Stimulated activated naive B cell treated with anti-CD40 and anti-IgM and Interleukin-4, amounts not matched to agents 10 μg/mL and 1 μg/mL and 100 μg/mL, for 72 hours (primary cell): ENCODE data around the gene LMAN2L.

Experiments
- ATAC-seq, 2 donors: fragments of 150-1000 bp; cut with Tn5 transposase; replicated peaks; 2 replicates each; pipeline ENCODE4 v1.10.0; 2021; ENCODE audit warnings: moderate library complexity in 1 of 2
- DNase-seq: peaks from one replicate; pipeline ENCODE4 v3.0.0; 2021
- H3K27ac Mint-ChIP-seq: one replicate; pipeline ENCODE4 v1.8.0; 2022; ENCODE audit warnings: mild to moderate bottlenecking, mixed read lengths
- H3K27me3 Mint-ChIP-seq, 2 donors: one replicate each; pipeline ENCODE4 v1.8.0; 2022; ENCODE audit warnings: mixed read lengths in 2 of 2
- H3K36me3 Mint-ChIP-seq, 2 donors: one replicate each; pipeline ENCODE4 v1.8.0; 2022; ENCODE audit warnings: mixed read lengths in 2 of 2, mild to moderate bottlenecking in 1 of 2
- H3K4me1 Mint-ChIP-seq, 2 donors: one replicate each; pipeline ENCODE4 v1.8.0; 2022; ENCODE audit warnings: mixed read lengths in 2 of 2, mild to moderate bottlenecking in 1 of 2
- H3K4me3 Mint-ChIP-seq, 2 donors: one replicate each; pipeline ENCODE4 v1.8.0; 2022; ENCODE audit warnings: mild to moderate bottlenecking in 2 of 2, mixed read lengths in 2 of 2, moderate library complexity in 1 of 2
- H3K9me3 Mint-ChIP-seq, 2 donors: one replicate each; pipeline ENCODE4 v1.8.0; 2022; ENCODE audit warnings: mixed read lengths in 2 of 2, mild to moderate bottlenecking in 1 of 2

LMAN2L gene

DNA sequence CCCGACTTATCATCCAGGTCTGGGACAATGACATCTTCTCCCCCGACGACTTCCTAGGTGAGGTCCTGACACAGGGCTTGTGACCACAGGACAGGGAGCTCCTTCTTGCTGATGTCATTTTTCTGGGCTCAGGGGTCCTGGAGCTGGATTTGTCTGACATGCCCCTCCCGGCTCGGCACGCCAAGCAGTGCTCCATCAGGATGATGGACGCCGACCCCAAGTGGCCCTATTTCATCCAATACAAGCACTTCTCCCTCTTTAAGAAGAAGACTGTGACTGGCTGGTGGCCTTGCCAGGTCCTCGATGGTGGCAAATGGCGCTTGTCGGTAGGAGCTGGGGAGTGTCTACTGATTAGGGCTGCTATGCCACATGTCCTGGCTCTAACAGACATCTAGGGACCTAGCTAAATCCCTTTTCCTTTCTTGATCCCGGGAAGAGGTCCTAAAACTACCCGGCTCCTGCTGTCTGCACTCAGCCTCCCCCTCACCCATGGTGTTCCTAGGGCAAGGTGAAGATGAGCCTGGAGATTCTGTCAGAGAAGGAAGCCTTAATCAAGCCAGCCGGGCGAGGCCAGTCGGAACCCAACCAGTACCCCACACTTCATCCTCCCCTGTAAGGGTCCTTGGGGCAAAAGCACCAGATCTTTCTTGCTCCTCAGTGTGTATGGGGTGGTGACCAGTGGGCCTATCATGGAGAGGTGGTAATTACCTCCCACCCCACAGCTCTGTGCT lies 36.7 kb downstream of the LMAN2L start:
- no peak overlapping the region for H3K4me3 Mint-ChIP-seq
- ATAC-seq (no peak), DNase-seq (no peak)
- no peaks in the 10 kb centered on the region for H3K9me3 Mint-ChIP-seq
- no peaks in the 10 kb centered on the region for H3K27me3 Mint-ChIP-seq
- peaks cover 0 to 7% of the 10 kb centered on the region in 2 donors for H3K4me1 Mint-ChIP-seq
- peaks cover 24 to 54% of the 10 kb centered on the region in 2 donors for H3K36me3 Mint-ChIP-seq
- H3K27ac Mint-ChIP-seq: no peak overlapping the region

GRCh38 chr2:96702098-96702785 lies 37.6 kb downstream of the LMAN2L start:
- DNase-seq (no peak), ATAC-seq (no peak)
- Mint-ChIP-seq H3K36me3 (peaks cover 24 to 54% of the 10 kb centered on the region in 2 donors), H3K4me1 (peaks cover 0 to 7% of the 10 kb centered on the region in 2 donors), H3K27ac (no peak overlapping the region), H3K27me3 (no peaks in the 10 kb centered on the region), H3K9me3 (no peaks in the 10 kb centered on the region), H3K4me3 (no peak overlapping the region)

- no peak for ATAC-seq
- peak overlapping the region; percentile 42 for H3K27ac Mint-ChIP-seq
- no peak overlapping the region for H3K4me3 Mint-ChIP-seq
- no peaks in the 10 kb centered on the region for H3K9me3 Mint-ChIP-seq
- no peaks in the 10 kb centered on the region for H3K27me3 Mint-ChIP-seq
- no peak for DNase-seq
- H3K36me3 Mint-ChIP-seq: peaks cover 19 to 48% of the 10 kb centered on the region in 2 donors
- H3K4me1 Mint-ChIP-seq: peaks cover 0 to 7% of the 10 kb centered on the region in 2 donors
Measured at GRCh38 chr2:96701636-96702035, 38.2 kb downstream of the LMAN2L start.

GRCh38 chr2:96700086-96700485 lies 39.8 kb downstream of the LMAN2L start:
- H3K9me3 Mint-ChIP-seq: no peaks in the 10 kb centered on the region
- no peak for DNase-seq
- ATAC-seq: no peak
- H3K4me3 Mint-ChIP-seq: no peak overlapping the region
- H3K27ac Mint-ChIP-seq: no peak overlapping the region
- peaks cover 0 to 7% of the 10 kb centered on the region in 2 donors for H3K4me1 Mint-ChIP-seq
- H3K36me3 Mint-ChIP-seq: peaks cover 13 to 33% of the 10 kb centered on the region in 2 donors
- H3K27me3 Mint-ChIP-seq: no peaks in the 10 kb centered on the region

- H3K4me3 Mint-ChIP-seq: no peak overlapping the region
- peaks cover 0 to 7% of the 10 kb centered on the region in 2 donors for H3K4me1 Mint-ChIP-seq
- ATAC-seq (no peak), DNase-seq (no peak)
- no peak overlapping the region for H3K27ac Mint-ChIP-seq
- H3K36me3 Mint-ChIP-seq: peaks cover 13 to 33% of the 10 kb centered on the region in 2 donors
- no peaks in the 10 kb centered on the region for H3K27me3 Mint-ChIP-seq
- H3K9me3 Mint-ChIP-seq: no peaks in the 10 kb centered on the region
Measured at GRCh38 chr2:96699621-96700020, 40.2 kb downstream of the LMAN2L start.

- H3K27ac Mint-ChIP-seq: no peak overlapping the region
- peaks cover 11 to 27% of the 10 kb centered on the region in 2 donors for H3K36me3 Mint-ChIP-seq
- H3K4me1 Mint-ChIP-seq: peaks cover 0 to 7% of the 10 kb centered on the region in 2 donors
- no peaks in the 10 kb centered on the region for H3K9me3 Mint-ChIP-seq
- H3K4me3 Mint-ChIP-seq: no peak overlapping the region
- no peaks in the 10 kb centered on the region for H3K27me3 Mint-ChIP-seq
- ATAC-seq: no peak
- no peak for DNase-seq
Measured at GRCh38 chr2:96699021-96699420, 40.8 kb downstream of the LMAN2L start.

DNA sequence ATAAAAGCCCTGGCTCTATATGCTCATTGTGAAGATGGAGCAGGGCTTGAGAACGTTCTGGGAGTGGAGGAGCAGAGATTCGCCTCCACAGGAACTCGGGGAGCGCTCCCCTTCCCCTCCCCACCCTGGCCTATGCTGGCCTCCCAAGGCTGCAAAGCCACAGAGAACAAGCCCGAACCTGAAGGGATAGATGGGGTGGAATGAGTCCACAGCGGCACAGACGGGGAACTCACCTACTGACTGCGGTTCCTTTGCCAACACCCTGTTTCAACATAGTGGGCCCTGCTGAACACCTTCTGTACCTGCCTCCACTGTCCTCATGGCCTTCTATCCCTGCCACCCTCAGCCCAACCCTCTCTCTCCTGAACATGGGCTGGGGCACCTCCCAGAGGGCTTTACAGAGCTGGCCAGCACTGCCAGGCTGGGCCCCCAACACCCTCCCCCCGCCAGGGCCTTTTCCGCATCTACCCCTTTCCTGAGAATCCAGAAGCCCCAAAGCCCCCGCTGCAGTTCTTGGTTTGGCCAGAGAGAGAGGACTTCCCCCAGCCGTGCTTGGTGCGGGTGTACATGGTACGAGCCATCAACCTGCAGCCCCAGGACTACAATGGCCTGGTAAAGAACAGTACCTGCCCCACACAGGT lies 41.5 kb downstream of the LMAN2L start:
- Mint-ChIP-seq H3K4me1 (peaks cover 0 to 7% of the 10 kb centered on the region in 2 donors), H3K27me3 (no peaks in the 10 kb centered on the region), H3K36me3 (peaks cover 10 to 25% of the 10 kb centered on the region in 2 donors), H3K27ac (no peak overlapping the region), H3K9me3 (no peaks in the 10 kb centered on the region), H3K4me3 (no peak overlapping the region)
- DNase-seq (no peak), ATAC-seq (no peak)

DNA sequence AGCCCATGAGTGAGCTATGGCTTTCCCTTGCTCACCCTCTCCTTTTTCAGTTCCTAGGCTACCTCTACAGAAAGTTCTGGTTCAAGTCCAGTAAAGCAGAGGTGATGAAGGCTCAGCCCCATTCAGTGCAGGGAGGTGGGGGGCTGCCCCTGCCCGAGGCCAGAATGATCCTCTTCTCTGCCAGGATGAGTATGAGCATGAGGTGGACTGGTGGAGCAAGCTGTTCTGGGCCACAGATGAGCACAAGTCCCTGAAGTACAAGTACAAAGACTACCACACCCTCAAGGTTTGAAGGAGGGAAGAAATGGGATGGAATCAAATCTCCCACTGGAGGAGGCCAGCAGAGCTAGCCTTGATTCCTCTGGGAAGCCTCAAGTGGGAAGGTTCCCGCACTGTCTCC lies 42.4 kb downstream of the LMAN2L start:
- no peak overlapping the region for H3K27ac Mint-ChIP-seq
- no peak overlapping the region for H3K4me3 Mint-ChIP-seq
- peaks cover 0 to 7% of the 10 kb centered on the region in 2 donors for H3K4me1 Mint-ChIP-seq
- peaks cover 5 to 18% of the 10 kb centered on the region in 2 donors for H3K36me3 Mint-ChIP-seq
- ATAC-seq (no peak), DNase-seq (no peak)
- H3K27me3 Mint-ChIP-seq: no peaks in the 10 kb centered on the region
- no peaks in the 10 kb centered on the region for H3K9me3 Mint-ChIP-seq

GRCh38 chr2:96695602-96696001 lies 44.3 kb downstream of the LMAN2L start:
- H3K9me3 Mint-ChIP-seq: no peaks in the 10 kb centered on the region
- DNase-seq: no peak
- peaks cover 1 to 12% of the 10 kb centered on the region in 2 donors for H3K36me3 Mint-ChIP-seq
- no peak overlapping the region for H3K27ac Mint-ChIP-seq
- no peaks in the 10 kb centered on the region for H3K27me3 Mint-ChIP-seq
- ATAC-seq: no peak
- H3K4me1 Mint-ChIP-seq: peaks cover 0 to 7% of the 10 kb centered on the region in 2 donors
- H3K4me3 Mint-ChIP-seq: no peak overlapping the region

GRCh38 chr2:96694816-96695455 lies 44.9 kb downstream of the LMAN2L start:
- no peak for ATAC-seq
- no peak overlapping the region for H3K4me3 Mint-ChIP-seq
- DNase-seq: no peak
- no peaks in the 10 kb centered on the region for H3K9me3 Mint-ChIP-seq
- H3K27me3 Mint-ChIP-seq: no peaks in the 10 kb centered on the region
- H3K4me1 Mint-ChIP-seq: peaks cover 0 to 7% of the 10 kb centered on the region in 2 donors
- no peak overlapping the region for H3K27ac Mint-ChIP-seq
- peaks cover 1 to 10% of the 10 kb centered on the region in 2 donors for H3K36me3 Mint-ChIP-seq

DNA sequence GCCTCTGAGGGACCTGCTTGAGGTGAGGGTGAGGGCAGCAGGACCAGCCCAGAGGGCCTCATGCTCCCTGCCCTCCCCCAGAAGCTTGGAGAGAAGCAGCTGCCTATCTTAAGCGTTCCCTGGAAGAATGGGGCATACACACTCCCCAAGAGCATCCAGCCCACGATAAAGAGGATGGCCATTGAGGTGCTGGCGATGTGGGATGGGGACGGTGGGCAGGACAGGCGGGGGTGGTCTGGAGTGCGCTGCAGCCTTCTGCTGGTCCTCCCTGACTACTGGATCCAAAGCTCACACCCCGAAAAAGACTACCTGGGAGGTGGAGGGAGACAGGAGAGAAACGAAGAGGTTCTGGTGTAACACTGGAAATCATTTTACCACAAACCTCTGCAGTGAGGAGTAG lies 45.6 kb downstream of the LMAN2L start:
- Mint-ChIP-seq H3K36me3 (peaks cover 1 to 4% of the 10 kb centered on the region in 2 donors), H3K27ac (no peak overlapping the region), H3K27me3 (no peaks in the 10 kb centered on the region), H3K4me1 (no peaks in the 10 kb centered on the region), H3K4me3 (no peak overlapping the region), H3K9me3 (no peaks in the 10 kb centered on the region)
- no peak for DNase-seq
- ATAC-seq: no peak

- Mint-ChIP-seq H3K27me3 (no peaks in the 10 kb centered on the region), H3K27ac (no peak overlapping the region), H3K9me3 (no peaks in the 10 kb centered on the region), H3K36me3 (peaks cover 0 to 1% of the 10 kb centered on the region in 2 donors), H3K4me3 (no peak overlapping the region), H3K4me1 (no peaks in the 10 kb centered on the region)
- ATAC-seq (no peak), DNase-seq (no peak)
Measured at GRCh38 chr2:96693286-96694200, 46.3 kb downstream of the LMAN2L start.

GRCh38 chr2:96692094-96692971 lies 47.5 kb downstream of the LMAN2L start:
- DNase-seq (no peak), ATAC-seq (no peak)
- Mint-ChIP-seq H3K27ac (no peak overlapping the region), H3K27me3 (no peaks in the 10 kb centered on the region), H3K9me3 (no peaks in the 10 kb centered on the region), H3K4me3 (no peak overlapping the region), H3K36me3 (peaks cover 0 to 1% of the 10 kb centered on the region in 2 donors), H3K4me1 (no peaks in the 10 kb centered on the region)
